ENCODE data around the gene LRFN2.

- TF ChIP-seq CTCF (IDR thresholded peaks at IDR 0.05; ENCODE audit: low read depth, low read length, poor library complexity, severe bottlenecking) = no peak
- TF ChIP-seq EZH2phosphoT487 (IDR thresholded peaks at IDR 0.05; ENCODE audit: borderline replicate concordance, low read length) = no peak
Observed at GRCh38 chr6:40490508-40490907, 96.7 kb downstream of the LRFN2 start.
